Fibroblast of lung (primary cell): ENCODE results near the gene NOL3. TPM values are rescaled to one million over a fixed set of nuclear protein-coding genes. Genes with fewer than 3 reads are reported as not detected.

Experiments used
- DNase-seq, 2 donors: peaks; one replicate each; pipeline versions ENCODE4 v3.0.0 to v3.0.0-alpha.2; 2010; ENCODE audit warnings: low read depth in 2 of 2
- H2AFZ ChIP-seq: 2 replicates; pipeline ENCODE4 v1.5.1; 2012; ENCODE audit warnings: low read length, control low read depth, inconsistent platforms
- H3K27ac ChIP-seq: 2 replicates; pipeline ENCODE4 v1.5.1; 2011; ENCODE audit warnings: low read length, control low read depth; ENCODE audit not compliant: insufficient read depth
- H3K27me3 ChIP-seq: 2 replicates; pipeline ENCODE4 v1.5.1; 2011; ENCODE audit warnings: mild to moderate bottlenecking, low read length; ENCODE audit not compliant: control insufficient read depth, insufficient read depth
- H3K36me3 ChIP-seq: 2 replicates; pipeline ENCODE4 v1.5.1; 2011; ENCODE audit warnings: low read length; ENCODE audit not compliant: control insufficient read depth, insufficient read depth
- H3K4me1 ChIP-seq: 2 replicates; pipeline ENCODE4 v1.5.1; 2011; ENCODE audit warnings: low read length; ENCODE audit not compliant: control insufficient read depth, insufficient read depth; ENCODE audit errors: extremely low read depth
- H3K4me2 ChIP-seq: 2 replicates; pipeline ENCODE4 v1.5.1; 2011; ENCODE audit warnings: low read length, control low read depth; ENCODE audit not compliant: insufficient read depth; ENCODE audit errors: extremely low read depth
- H3K4me3 ChIP-seq, 4 experiments: fragments of 200-600 bp in 1 of 4; sonication (generic) in 1 of 4; replicated peaks in 1 of 4; 2 replicates each; pipeline ENCODE4 v1.5.1; 2011 to 2016; ENCODE audit warnings: low read length in 4 of 4, low read depth in 3 of 4, mild to moderate bottlenecking in 3 of 4, control low read depth in 2 of 4, inconsistent platforms in 1 of 4, mixed read lengths in 1 of 4; ENCODE audit not compliant: insufficient read depth in 1 of 4; ENCODE audit errors: control extremely low read depth in 1 of 4
- H3K79me2 ChIP-seq: 2 replicates; pipeline ENCODE4 v1.5.1; 2012; ENCODE audit warnings: mild to moderate bottlenecking, low read length, inconsistent platforms; ENCODE audit not compliant: control insufficient read depth, insufficient read depth
- H3K9ac ChIP-seq: 2 replicates; pipeline ENCODE4 v1.5.1; 2011; ENCODE audit warnings: mild to moderate bottlenecking, low read length, control low read depth; ENCODE audit not compliant: insufficient read depth
- H3K9me3 ChIP-seq: 2 replicates; pipeline ENCODE4 v1.5.1; 2012; ENCODE audit warnings: low read depth, low read length; ENCODE audit not compliant: control insufficient read depth, insufficient read depth
- H4K20me1 ChIP-seq: 2 replicates; pipeline ENCODE4 v1.5.1; 2011; ENCODE audit warnings: low read length; ENCODE audit not compliant: control insufficient read depth, insufficient read depth; ENCODE audit errors: extremely low read depth
- EZH2 ChIP-seq: IDR thresholded peaks from 2 replicates; pipeline ENCODE4 v1.5.1; 2012; ENCODE audit warnings: low read length, control low read depth, mild to moderate bottlenecking; ENCODE audit errors: missing control alignments
- polyA plus RNA-seq, 2 donors: library from polyadenylated mRNA; depleted of rRNA in 1 of 2; stranded (reverse) in 1 of 2; unstranded in 1 of 2; fragments of >200 nt; gene quantifications; 2 replicates each; pipeline ENCODE4 v1.2.1, GENCODE V29; 2011 to 2012; ENCODE audit warnings: missing spikeins in 1 of 2
- total RNA-seq: library from RNA; depleted of rRNA; stranded (reverse); fragments of >200 nt; gene quantifications from 2 replicates; pipeline ENCODE4 v1.2.1, GENCODE V29; 2014
- TF ChIP-seq, protein P1 (sequence below), 2 donors: IDR thresholded peaks in 1 of 2; conservative IDR thresholded peaks in 1 of 2; 1 replicate in 1 of 2; 2 replicates in 1 of 2; pipeline ENCODE4 v1.5.1; 2011 to 2012; ENCODE audit warnings: low read length in 2 of 2, control low read depth in 1 of 2, inconsistent platforms in 1 of 2, low read depth in 1 of 2, mild to moderate bottlenecking in 1 of 2

Gene NOL3
- total and polyA plus RNA-seq, 2 donors (not counting 1 experiment from before 2014, with no cell fraction given): 8.0 to 23.3 TPM

DNA sequence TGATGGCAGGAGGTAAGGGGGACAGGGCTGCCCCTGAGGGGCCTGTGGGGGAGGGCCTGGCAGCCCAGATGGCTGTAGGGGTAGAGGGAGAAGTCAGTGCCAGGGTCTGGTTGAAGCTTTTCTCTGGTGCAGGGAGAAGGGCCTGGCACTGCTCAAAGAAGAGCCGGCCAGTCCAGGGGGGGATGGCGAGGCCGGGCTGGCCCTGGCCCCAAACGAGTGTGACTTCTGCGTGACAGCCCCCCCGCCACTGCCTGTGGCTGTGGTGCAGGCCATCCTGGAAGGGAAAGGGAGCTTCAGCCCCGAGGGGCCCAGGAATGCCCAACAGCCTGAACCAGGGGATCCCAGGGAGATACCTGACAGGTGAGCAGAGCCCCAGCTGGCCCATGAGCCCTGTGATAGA lies 2.8 kb upstream of the NOL3 start:
- no peak for DNase-seq
- no peaks in the 10 kb centered on the region for H3K9me3 ChIP-seq
- no peak overlapping the region for H3K4me2 ChIP-seq

DNA sequence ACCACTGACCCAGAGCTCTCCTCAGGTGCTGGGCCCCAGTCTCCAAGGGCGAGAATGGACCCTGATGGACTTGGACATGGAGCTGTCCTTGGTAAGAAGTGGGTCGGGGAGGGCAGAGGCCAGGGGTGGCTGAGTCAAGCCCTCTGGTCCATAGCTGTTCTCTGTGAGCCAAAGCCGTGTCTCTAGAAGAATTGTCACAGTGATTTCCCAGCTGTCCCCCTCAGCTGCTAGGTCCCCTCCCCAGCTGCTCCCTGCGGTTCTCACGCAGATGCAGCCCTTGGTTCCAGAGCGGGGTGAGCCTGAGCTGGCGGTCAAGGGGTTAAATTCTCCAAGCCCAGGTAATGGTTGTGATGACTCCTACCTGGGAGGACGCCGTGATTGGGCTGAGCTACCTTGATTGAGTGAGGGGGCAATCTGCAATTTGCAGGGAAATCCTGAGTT lies 1.3 kb upstream of the NOL3 start:
- TF ChIP-seq EZH2: no peak
- TF ChIP-seq, protein P1, sequence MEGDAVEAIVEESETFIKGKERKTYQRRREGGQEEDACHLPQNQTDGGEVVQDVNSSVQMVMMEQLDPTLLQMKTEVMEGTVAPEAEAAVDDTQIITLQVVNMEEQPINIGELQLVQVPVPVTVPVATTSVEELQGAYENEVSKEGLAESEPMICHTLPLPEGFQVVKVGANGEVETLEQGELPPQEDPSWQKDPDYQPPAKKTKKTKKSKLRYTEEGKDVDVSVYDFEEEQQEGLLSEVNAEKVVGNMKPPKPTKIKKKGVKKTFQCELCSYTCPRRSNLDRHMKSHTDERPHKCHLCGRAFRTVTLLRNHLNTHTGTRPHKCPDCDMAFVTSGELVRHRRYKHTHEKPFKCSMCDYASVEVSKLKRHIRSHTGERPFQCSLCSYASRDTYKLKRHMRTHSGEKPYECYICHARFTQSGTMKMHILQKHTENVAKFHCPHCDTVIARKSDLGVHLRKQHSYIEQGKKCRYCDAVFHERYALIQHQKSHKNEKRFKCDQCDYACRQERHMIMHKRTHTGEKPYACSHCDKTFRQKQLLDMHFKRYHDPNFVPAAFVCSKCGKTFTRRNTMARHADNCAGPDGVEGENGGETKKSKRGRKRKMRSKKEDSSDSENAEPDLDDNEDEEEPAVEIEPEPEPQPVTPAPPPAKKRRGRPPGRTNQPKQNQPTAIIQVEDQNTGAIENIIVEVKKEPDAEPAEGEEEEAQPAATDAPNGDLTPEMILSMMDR (conservative IDR thresholded peaks at IDR 0.05 in 1 of 2, IDR thresholded peaks at IDR 0.05 in 1 of 2; ENCODE audit: low read depth in 1 of 2, low read length in 2 of 2): no peak
- no peak overlapping the region for H3K4me3 ChIP-seq
- no peaks in the 10 kb centered on the region for H3K36me3 ChIP-seq
- H3K27ac ChIP-seq: no peak overlapping the region
- no peaks in the 10 kb centered on the region for H3K27me3 ChIP-seq
- no peak for DNase-seq
- H3K9me3 ChIP-seq: no peaks in the 10 kb centered on the region
- no peak overlapping the region for H3K4me2 ChIP-seq
- no peaks in the 10 kb centered on the region for H3K79me2 ChIP-seq
- H3K9ac ChIP-seq: no peak overlapping the region
- peaks cover 15% of the 10 kb centered on the region for H3K4me1 ChIP-seq
- no peak overlapping the region for H2AFZ ChIP-seq
- no peaks in the 10 kb centered on the region for H4K20me1 ChIP-seq

More for the DNA sequence above, 2.8 kb upstream of the NOL3 start:
- H3K27me3 ChIP-seq: no peaks in the 10 kb centered on the region
- no peaks in the 10 kb centered on the region for H3K36me3 ChIP-seq
- H3K9ac ChIP-seq: no peak overlapping the region
- H3K4me3 ChIP-seq: no peak overlapping the region
- peaks cover 16% of the 10 kb centered on the region for H3K4me1 ChIP-seq
- H4K20me1 ChIP-seq: no peaks in the 10 kb centered on the region
- H3K79me2 ChIP-seq: no peaks in the 10 kb centered on the region
- no peak overlapping the region for H2AFZ ChIP-seq
- no peak overlapping the region for H3K27ac ChIP-seq
- TF ChIP-seq, protein P1 (conservative IDR thresholded peaks at IDR 0.05 in 1 of 2, IDR thresholded peaks at IDR 0.05 in 1 of 2; ENCODE audit: low read depth in 1 of 2, low read length in 2 of 2): no peak
- no peak for TF ChIP-seq EZH2

DNA sequence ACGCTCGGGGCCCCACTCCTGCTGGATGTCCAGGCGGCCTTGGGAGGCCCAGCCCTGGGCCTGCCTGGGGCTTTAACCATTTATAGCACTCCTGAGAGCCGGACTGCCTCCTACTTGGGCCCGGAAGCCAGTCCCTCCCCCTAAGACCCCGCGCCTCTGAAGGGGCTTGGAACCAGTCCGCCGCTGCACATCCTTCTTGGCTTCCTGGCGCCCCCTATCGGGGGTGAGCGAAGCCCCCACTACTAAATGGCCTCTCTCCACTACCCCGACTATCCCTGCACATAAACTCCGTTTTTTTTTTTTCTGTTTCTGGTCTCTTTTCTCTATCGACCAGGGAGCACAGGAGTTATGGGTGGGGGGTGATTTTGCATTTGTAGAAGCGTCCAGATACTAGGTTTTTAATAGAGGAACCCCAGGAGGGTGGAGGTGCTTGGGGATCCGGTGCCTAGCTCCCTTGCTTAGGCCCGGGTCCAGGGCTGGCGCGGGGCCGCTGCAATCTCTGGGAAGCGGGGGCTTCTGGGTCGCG lies 633 bp upstream of the NOL3 start:
- Histone ChIP-seq H3K4me1 (peaks cover 15% of the 10 kb centered on the region), H4K20me1 (no peaks in the 10 kb centered on the region), H3K9ac (peak overlapping the region; percentile 16), H3K9me3 (no peaks in the 10 kb centered on the region), H3K4me2 (peak overlapping the region; percentile 80), H2AFZ (no peak overlapping the region), H3K36me3 (no peaks in the 10 kb centered on the region), H3K27ac (peak overlapping the region; percentile 52), H3K27me3 (no peaks in the 10 kb centered on the region), H3K79me2 (no peaks in the 10 kb centered on the region), H3K4me3 (peak overlapping the region in 3 of 4 experiments; percentile 16 to 55 (median 26))
- no peak for TF ChIP-seq EZH2
- TF ChIP-seq, protein P1 (conservative IDR thresholded peaks at IDR 0.05 in 1 of 2, IDR thresholded peaks at IDR 0.05 in 1 of 2; ENCODE audit: low read depth in 1 of 2, low read length in 2 of 2): peak; percentile 52 to 66
- DNase-seq: peak in 1 of 2 donors; percentile 17
